Breast epithelium (tissue), 4 donors: ENCODE data around the gene LCE2A. TPM values are rescaled to one million over a fixed set of nuclear protein-coding genes. Genes with fewer than 3 reads are reported as not detected.
A peak's percentile ranks its signal among the peaks of the same experiment; 100 is the strongest.

Source experiments
- DNase-seq, 2 donors: peaks; one replicate each; pipeline ENCODE4 v3.0.0-alpha.2; 2019; ENCODE audit warnings: low spot score in 2 of 2
- H3K27ac ChIP-seq, 2 donors: fragments of 200-600 bp; sonication (generic) in 1 of 2; one replicate each; pipeline ENCODE4 v1.5.1; 2016 to 2019; ENCODE audit warnings: mild to moderate bottlenecking in 1 of 2
- H3K27me3 ChIP-seq, 2 donors: fragments of 200-600 bp; sonication (generic) in 1 of 2; one replicate each; pipeline versions ENCODE4 v1.5.1 to v1.6.0; 2017 to 2019; ENCODE audit warnings: control low read depth in 1 of 2, mild to moderate bottlenecking in 1 of 2
- H3K36me3 ChIP-seq: fragments of 200-600 bp; one replicate; pipeline ENCODE4 v1.5.1; 2019
- H3K4me1 ChIP-seq, 2 donors: fragments of 200-600 bp; sonication (generic); one replicate each; pipeline ENCODE4 v1.5.1; 2016 to 2019; ENCODE audit warnings: control low read depth in 1 of 2
- H3K4me3 ChIP-seq, 3 donors: fragments of 200-600 bp; sonication (generic); 1 replicate in 2 of 3; 2 replicates in 1 of 3; pipeline ENCODE4 v1.5.1; 2016 to 2019; ENCODE audit warnings: mild to moderate bottlenecking in 3 of 3, moderate library complexity in 2 of 3
- H3K9me3 ChIP-seq, 2 donors: fragments of 200-600 bp; sonication (generic) in 1 of 2; one replicate each; pipeline ENCODE4 v1.5.1; 2016 to 2019; ENCODE audit warnings: control low read depth in 1 of 2
- POLR2A ChIP-seq: fragments of 450-650 bp; IDR thresholded peaks from one replicate; pipeline ENCODE4 v1.6.1; 2016; ENCODE audit warnings: antibody characterized with exemption, mild to moderate bottlenecking, moderate library complexity
- POLR2AphosphoS5 ChIP-seq, 3 donors: sonication (generic); formaldehyde crosslinking; IDR thresholded peaks; one replicate each; pipeline ENCODE4 v1.6.1; 2017; ENCODE audit warnings: antibody characterized with exemption in 3 of 3
- intact Hi-C: fragments of 100-400 bp; cut with DNase I; formaldehyde crosslinking; loops from one replicate; pipeline ENCODE4 v1.15.1; 2023; ENCODE audit warnings: low total_unique reads
- total RNA-seq, 3 donors: library from RNA; depleted of rRNA; stranded (reverse); fragments of >200 nt; gene quantifications; one replicate each; pipeline ENCODE4 v1.1.0, GENCODE V29; 2016
- TF ChIP-seq, protein P1 (sequence below), 3 donors: fragments of 450-650 bp; IDR thresholded peaks; one replicate each; pipeline ENCODE4 v1.5.1; 2016 to 2017; ENCODE audit warnings: antibody characterized with exemption in 3 of 3, mild to moderate bottlenecking in 3 of 3, moderate library complexity in 3 of 3

The LCE2A gene, protein sequence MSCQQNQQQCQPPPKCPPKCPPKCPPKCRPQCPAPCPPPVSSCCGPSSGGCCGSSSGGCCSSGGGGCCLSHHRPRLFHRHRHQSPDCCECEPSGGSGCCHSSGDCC
- not detected for total RNA-seq

DNA sequence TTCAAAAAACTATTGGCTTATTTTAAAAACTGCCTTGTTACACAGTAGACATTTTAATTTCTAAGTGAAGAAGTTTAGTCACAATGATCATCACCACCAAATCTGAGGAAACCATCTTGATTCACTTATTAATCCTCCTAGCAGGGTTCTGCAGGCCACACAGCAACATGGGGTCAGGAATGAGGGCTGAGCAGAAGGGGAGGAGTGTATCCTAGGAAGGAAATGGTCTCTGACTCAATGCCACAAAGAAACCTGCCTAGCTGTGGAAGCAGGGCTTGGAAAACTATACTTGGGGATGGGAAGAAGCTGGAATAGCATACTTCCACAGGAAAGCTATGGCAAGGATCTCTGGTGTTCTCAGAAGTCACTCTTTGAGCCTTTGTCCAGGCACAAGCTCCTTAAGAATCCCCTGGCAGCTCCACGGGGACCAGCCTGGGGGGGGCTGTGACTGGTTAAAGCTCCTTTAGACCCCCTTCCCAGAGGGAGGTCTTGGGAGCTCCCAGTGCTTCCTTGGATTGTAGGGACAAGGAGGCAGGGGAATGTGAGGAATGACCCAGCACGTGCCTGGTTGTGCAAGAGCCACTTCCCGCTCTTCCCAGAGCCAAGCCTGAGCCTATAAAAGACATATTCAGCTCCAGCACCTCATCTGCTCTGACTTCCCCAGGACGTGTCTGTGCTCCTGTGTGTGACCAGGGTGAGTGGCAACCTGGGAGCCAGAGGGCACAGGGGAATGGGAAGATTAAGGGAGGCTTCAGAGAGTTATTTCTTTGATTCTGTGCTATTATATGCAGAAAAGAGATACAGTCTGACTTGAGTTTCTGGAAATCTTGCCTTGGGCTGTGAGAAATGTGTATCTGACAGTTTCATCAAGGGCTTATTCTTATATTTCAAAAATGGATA is at the start of gene LCE2A:
Gene LCE2A (plus strand): TSS at position 645 of the 900 bp plus-strand sequence. CDS start 557 bp downstream, outside the sequence.
- Histone ChIP-seq H3K9me3 (no peaks in the 10 kb centered on the region), H3K27me3 (no peaks in the 10 kb centered on the region), H3K27ac (no peak within 1 kb of the TSS), H3K4me3 (no peak within 1 kb of the TSS), H3K36me3 (no peaks in the 10 kb centered on the region), H3K4me1 (no peaks in the 10 kb centered on the region)
- TF ChIP-seq POLR2A (no peak), POLR2AphosphoS5 (IDR thresholded peaks at IDR 0.05) (no peak)
- TF ChIP-seq, protein P1, sequence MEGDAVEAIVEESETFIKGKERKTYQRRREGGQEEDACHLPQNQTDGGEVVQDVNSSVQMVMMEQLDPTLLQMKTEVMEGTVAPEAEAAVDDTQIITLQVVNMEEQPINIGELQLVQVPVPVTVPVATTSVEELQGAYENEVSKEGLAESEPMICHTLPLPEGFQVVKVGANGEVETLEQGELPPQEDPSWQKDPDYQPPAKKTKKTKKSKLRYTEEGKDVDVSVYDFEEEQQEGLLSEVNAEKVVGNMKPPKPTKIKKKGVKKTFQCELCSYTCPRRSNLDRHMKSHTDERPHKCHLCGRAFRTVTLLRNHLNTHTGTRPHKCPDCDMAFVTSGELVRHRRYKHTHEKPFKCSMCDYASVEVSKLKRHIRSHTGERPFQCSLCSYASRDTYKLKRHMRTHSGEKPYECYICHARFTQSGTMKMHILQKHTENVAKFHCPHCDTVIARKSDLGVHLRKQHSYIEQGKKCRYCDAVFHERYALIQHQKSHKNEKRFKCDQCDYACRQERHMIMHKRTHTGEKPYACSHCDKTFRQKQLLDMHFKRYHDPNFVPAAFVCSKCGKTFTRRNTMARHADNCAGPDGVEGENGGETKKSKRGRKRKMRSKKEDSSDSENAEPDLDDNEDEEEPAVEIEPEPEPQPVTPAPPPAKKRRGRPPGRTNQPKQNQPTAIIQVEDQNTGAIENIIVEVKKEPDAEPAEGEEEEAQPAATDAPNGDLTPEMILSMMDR (IDR thresholded peaks at IDR 0.05), result no peak
- intact Hi-C loops, result no loop called here
- no peak for DNase-seq

DNA sequence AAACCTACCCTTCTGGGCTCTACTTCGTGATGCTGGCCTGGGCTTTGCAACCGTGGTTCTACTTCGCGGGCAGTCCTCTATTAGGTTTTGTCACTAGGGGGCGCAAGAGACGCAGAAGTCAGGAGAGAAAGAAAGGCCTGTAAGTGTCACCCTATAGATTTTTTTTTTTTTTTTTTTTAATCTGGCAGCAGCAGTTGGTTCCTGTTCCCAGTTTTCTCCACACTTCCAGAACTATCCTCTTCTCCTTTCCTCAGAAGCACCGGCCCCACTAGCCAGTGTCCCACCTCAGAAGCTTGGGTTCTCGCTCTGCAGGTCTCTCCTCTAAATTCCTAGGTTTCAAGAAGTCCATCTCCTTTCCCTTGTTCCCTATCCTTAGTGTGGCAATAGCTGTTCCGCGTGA is 44.0 kb upstream of the LCE2A start:
- no peaks in the 10 kb centered on the region for H3K27me3 ChIP-seq
- H3K9me3 ChIP-seq, result no peaks in the 10 kb centered on the region
- H3K27ac ChIP-seq, result no peak overlapping the region
- H3K4me1 ChIP-seq, result no peaks in the 10 kb centered on the region
- intact Hi-C loops, result no loop called here
- DNase-seq, result no peak
- TF ChIP-seq, protein P1 (IDR thresholded peaks at IDR 0.05), result peak in 1 of 3 donors; percentile 21
- no peak for TF ChIP-seq POLR2AphosphoS5 (IDR thresholded peaks at IDR 0.05)
- H3K36me3 ChIP-seq, result no peaks in the 10 kb centered on the region
- no peak overlapping the region for H3K4me3 ChIP-seq

DNA sequence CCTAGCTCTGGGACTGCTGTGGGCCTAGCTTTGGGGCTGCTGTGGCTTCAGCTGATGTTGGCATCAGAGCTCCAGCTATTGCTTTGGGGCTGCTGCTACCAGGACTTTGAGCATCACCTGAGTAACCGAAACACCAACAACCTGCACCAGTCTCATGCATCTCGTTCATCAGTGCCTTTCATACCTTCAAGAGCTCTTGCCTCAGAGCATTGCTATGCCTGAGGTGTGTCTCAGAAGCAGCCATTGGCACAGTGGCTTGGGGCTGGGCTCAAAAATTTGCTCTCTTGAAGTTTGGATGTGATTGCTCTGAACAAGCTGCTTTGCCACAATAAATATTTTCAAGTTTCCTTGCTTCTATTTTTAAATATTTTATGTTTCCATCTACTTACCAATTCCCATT is 41.7 kb upstream of the LCE2A start:
- no peaks in the 10 kb centered on the region for H3K36me3 ChIP-seq
- no peaks in the 10 kb centered on the region for H3K9me3 ChIP-seq
- TF ChIP-seq, protein P1 (IDR thresholded peaks at IDR 0.05), result no peak
- no peak for TF ChIP-seq POLR2A
- no peak for TF ChIP-seq POLR2AphosphoS5 (IDR thresholded peaks at IDR 0.05)
- H3K4me1 ChIP-seq, result no peaks in the 10 kb centered on the region
- no peak for DNase-seq
- no peak overlapping the region for H3K27ac ChIP-seq
- H3K4me3 ChIP-seq, result no peak overlapping the region
- intact Hi-C loops, result no loop called here
- no peaks in the 10 kb centered on the region for H3K27me3 ChIP-seq

DNA sequence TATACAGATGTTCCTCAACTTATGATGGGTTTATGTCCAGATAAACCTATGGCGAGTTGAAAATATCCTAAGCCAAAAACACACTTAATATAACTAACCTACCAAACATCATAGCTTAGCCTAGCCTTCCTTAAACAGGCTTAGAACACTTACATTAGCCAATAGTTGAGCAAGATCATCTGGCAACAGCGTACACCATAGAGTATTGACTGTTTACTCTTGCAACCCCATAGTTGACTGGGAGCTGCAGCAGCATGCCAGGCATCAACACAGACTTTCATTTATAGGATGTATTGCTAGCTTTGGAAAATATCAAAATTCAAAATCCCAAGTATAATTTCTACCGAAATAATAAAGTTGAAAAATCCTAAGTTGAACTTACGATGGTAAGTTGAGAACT is 40.5 kb upstream of the LCE2A start:
- intact Hi-C loops, result no loop called here

More for the DNA sequence above, 40.5 kb upstream of the LCE2A start:
- H3K9me3 ChIP-seq, result no peaks in the 10 kb centered on the region
- no peaks in the 10 kb centered on the region for H3K27me3 ChIP-seq
- no peak overlapping the region for H3K27ac ChIP-seq
- no peak for DNase-seq
- no peak for TF ChIP-seq POLR2AphosphoS5 (IDR thresholded peaks at IDR 0.05)
- TF ChIP-seq, protein P1 (IDR thresholded peaks at IDR 0.05), result no peak
- no peak for TF ChIP-seq POLR2A
- H3K36me3 ChIP-seq, result no peaks in the 10 kb centered on the region
- no peaks in the 10 kb centered on the region for H3K4me1 ChIP-seq
- no peak overlapping the region for H3K4me3 ChIP-seq
